OCI-LY7 (cell line): ENCODE measurements around the gene KLHL24. TPM values are rescaled to one million over a fixed set of nuclear protein-coding genes. Genes with fewer than 3 reads are reported as not detected.

Experiments
- BruUV-seq: library from RNA; stranded (reverse); fragments of 400-500 nt; replicated peaks from 2 replicates; lab custom pipeline; 2021; lab: Mats Ljungman, UMichigan
- CTCF ChIA-PET: fragments of 300-600 bp; sonication (Branson Sonifier 250); formaldehyde crosslinking; loops from one replicate; lab custom pipeline; 2022; ENCODE audit warnings: antibody characterized with exemption; ENCODE audit not compliant: unreplicated experiment; lab: Charles Lee
- POLR2A ChIA-PET: fragments of 300-600 bp; sonication (Branson Sonifier 250); formaldehyde crosslinking; loops from one replicate; lab custom pipeline; 2022; ENCODE audit warnings: antibody characterized with exemption; lab: Charles Lee
- DNase-seq: peaks from one replicate; pipeline ENCODE4 v3.0.0-alpha.2; 2015; ENCODE audit warnings: low spot score
- H2AFZ ChIP-seq: fragments of 200-600 bp; sonication (generic), shearing (Covaris generic); 2 replicates; pipeline ENCODE4 v1.6.1; 2014; ENCODE audit warnings: mild to moderate bottlenecking, antibody characterized with exemption, low read length, moderate library complexity
- H3K27ac ChIP-seq: fragments of 200-600 bp; sonication (generic); 2 replicates; pipeline ENCODE4 v1.5.1; 2014; ENCODE audit warnings: mixed run types, low read depth, mild to moderate bottlenecking, moderate library complexity, low read length, inconsistent platforms; ENCODE audit not compliant: poor library complexity, severe bottlenecking
- H3K36me3 ChIP-seq: fragments of 200-600 bp; sonication (generic); 2 replicates; pipeline ENCODE4 v1.6.1; 2014; ENCODE audit warnings: mild to moderate bottlenecking, antibody characterized with exemption, low read length, moderate library complexity, mixed read lengths; ENCODE audit not compliant: insufficient read depth
- H3K4me1 ChIP-seq: fragments of 200-600 bp; sonication (generic); 2 replicates; pipeline ENCODE4 v1.5.1; 2014; ENCODE audit warnings: mild to moderate bottlenecking, low read length; ENCODE audit not compliant: insufficient read depth, poor library complexity, severe bottlenecking
- H3K4me2 ChIP-seq: fragments of 200-600 bp; sonication (generic); 2 replicates; pipeline ENCODE4 v1.6.1; 2014; ENCODE audit warnings: mild to moderate bottlenecking, low read length
- H3K4me3 ChIP-seq: fragments of 200-600 bp; sonication (generic); 2 replicates; pipeline ENCODE4 v1.5.1; 2014; ENCODE audit warnings: mild to moderate bottlenecking, low read depth, low read length; ENCODE audit not compliant: poor library complexity, severe bottlenecking
- H3K79me2 ChIP-seq: fragments of 200-600 bp; sonication (generic); 2 replicates; pipeline ENCODE4 v1.6.1; 2016; ENCODE audit warnings: low read depth, mild to moderate bottlenecking, low read length, moderate library complexity, mixed read lengths; ENCODE audit not compliant: insufficient read depth
- H3K9me2 ChIP-seq: fragments of 200-600 bp; sonication (generic); 2 replicates; pipeline ENCODE4 v1.6.1; 2016; ENCODE audit warnings: mild to moderate bottlenecking, low read length, mixed read lengths; ENCODE audit not compliant: insufficient read depth
- H3K9me3 ChIP-seq: fragments of 200-600 bp; sonication (generic); 2 replicates; pipeline ENCODE4 v1.6.1; 2014; ENCODE audit warnings: mild to moderate bottlenecking, mixed run types, low read length, mixed read lengths
- H4K20me1 ChIP-seq: fragments of 200-600 bp; sonication (generic); 2 replicates; pipeline ENCODE4 v1.6.1; 2014; ENCODE audit warnings: mild to moderate bottlenecking, antibody characterized with exemption, low read length, moderate library complexity, mixed read lengths; ENCODE audit not compliant: insufficient read depth
- CTCF ChIP-seq: fragments of 200-600 bp; sonication (generic); conservative IDR thresholded peaks from 2 replicates; pipeline ENCODE4 v1.5.1; 2014; ENCODE audit warnings: mild to moderate bottlenecking, antibody characterized with exemption, low read length, moderate library complexity, mixed read lengths
- EZH2phosphoT487 ChIP-seq: fragments of 200-600 bp; sonication (generic); IDR thresholded peaks from 2 replicates; pipeline ENCODE4 v1.6.1; 2018; ENCODE audit warnings: low read depth, borderline replicate concordance, mild to moderate bottlenecking, mixed run types, antibody characterized with exemption, low read length, moderate library complexity, mixed read lengths
- intact Hi-C: fragments of 100-400 bp; cut with micrococcal nuclease; formaldehyde crosslinking; loops from one replicate; pipeline ENCODE4 v1.10.0; 2022; ENCODE audit not compliant: unreplicated experiment
- total RNA-seq, 2 experiments: library from RNA; depleted of rRNA in 1 of 2; stranded (reverse); fragments of >200 nt in 1 of 2; shearing (Covaris generic) in 1 of 2; gene quantifications; 2 replicates each; pipeline ENCODE4 v1.2.3, GENCODE V29; 2014 to 2022

KLHL24 gene
- total RNA-seq, 2 experiments from 2014 or later, result 34.0 to 37.8 TPM

GRCh38 chr3:183626877-183627594, 8.4 kb upstream of the KLHL24 start:
- intact Hi-C loops, result no loop called here
- H3K9me3 ChIP-seq, result no peaks in the 10 kb centered on the region
- no peak for TF ChIP-seq EZH2phosphoT487
- TF ChIP-seq CTCF, result no peak
- H4K20me1 ChIP-seq, result no peaks in the 10 kb centered on the region
- H3K79me2 ChIP-seq, result no peaks in the 10 kb centered on the region
- no peak for DNase-seq
- ChIA-PET POLR2A (interaction anchor here (0.6 to 1.6 kb wide), 7 partner anchors 8 to 487 kb away, joined by 3 to 8 read pairs (median 3); no protein-coding TSS in a partner anchor), CTCF (no interaction called here)
- H2AFZ ChIP-seq, result no peak overlapping the region; the same call in 1 of the 2 replicates
- no peak overlapping the region for H3K4me2 ChIP-seq
- no peaks in the 10 kb centered on the region for H3K36me3 ChIP-seq
- H3K27ac ChIP-seq, result no peak overlapping the region
- no TSS peak for BruUV-seq
- H3K4me1 ChIP-seq, result no peaks in the 10 kb centered on the region
- H3K4me3 ChIP-seq, result no peak overlapping the region
- no peaks in the 10 kb centered on the region for H3K9me2 ChIP-seq

- H3K9me3 ChIP-seq, result no peaks in the 10 kb centered on the region
- H3K79me2 ChIP-seq, result no peaks in the 10 kb centered on the region
- intact Hi-C loops, result no loop called here
- DNase-seq, result no peak
- H3K4me1 ChIP-seq, result peaks cover 2% of the 10 kb centered on the region
- H3K9me2 ChIP-seq, result no peaks in the 10 kb centered on the region
- CTCF ChIA-PET, result no interaction called here
- TF ChIP-seq CTCF (no peak), EZH2phosphoT487 (no peak)
- no peak overlapping the region for H3K4me2 ChIP-seq
- H3K27ac ChIP-seq, result no peak overlapping the region
- POLR2A ChIA-PET, result interaction anchor here (0.5 to 1.4 kb wide), 4 partner anchors 8 to 509 kb away, joined by 3 to 4 read pairs (median 4); no protein-coding TSS in a partner anchor
- H2AFZ ChIP-seq, result no peak overlapping the region
- no peaks in the 10 kb centered on the region for H4K20me1 ChIP-seq
- no TSS peak for BruUV-seq
- no peak overlapping the region for H3K4me3 ChIP-seq
- H3K36me3 ChIP-seq, result no peaks in the 10 kb centered on the region
Observed at GRCh38 chr3:183629546-183630301, 5.7 kb upstream of the KLHL24 start.
